H9 (cell line): Measurements from ENCODE around the gene LRP5. TPM values are rescaled to one million over a fixed set of nuclear protein-coding genes. Genes with fewer than 3 reads are reported as not detected.
A peak's percentile ranks its signal among the peaks of the same experiment; 100 is the strongest.

ENCODE experiments used
- DNase-seq: peaks from one replicate; pipeline ENCODE4 v3.0.0-alpha.2; 2017
- H2AFZ ChIP-seq: one replicate; pipeline ENCODE4 v1.6.1; 2013; ENCODE audit warnings: mild to moderate bottlenecking, low read length, control low read depth, moderate library complexity
- H2AK5ac ChIP-seq: 2 replicates; pipeline ENCODE4 v1.6.1; 2013; ENCODE audit warnings: low read length, control low read depth, mixed read lengths; ENCODE audit not compliant: insufficient read length
- H2BK120ac ChIP-seq: one replicate; pipeline ENCODE4 v1.6.1; 2013; ENCODE audit warnings: low read depth, mild to moderate bottlenecking, low read length, control low read depth, inconsistent platforms; ENCODE audit not compliant: poor library complexity, severe bottlenecking
- H2BK12ac ChIP-seq: 2 replicates; pipeline ENCODE4 v1.6.1; 2013; ENCODE audit warnings: low read length, control low read depth, mixed read lengths, low read depth; ENCODE audit not compliant: insufficient read length
- H2BK15ac ChIP-seq: 2 replicates; pipeline ENCODE4 v1.6.1; 2013; ENCODE audit warnings: low read depth, low read length, control low read depth
- H2BK20ac ChIP-seq: one replicate; pipeline ENCODE4 v1.6.1; 2013; ENCODE audit warnings: low read depth, mild to moderate bottlenecking, low read length, control low read depth, inconsistent platforms; ENCODE audit not compliant: poor library complexity, severe bottlenecking
- H2BK5ac ChIP-seq: 2 replicates; pipeline ENCODE4 v1.6.1; 2013; ENCODE audit warnings: low read length, control low read depth, mixed read lengths; ENCODE audit not compliant: insufficient read length
- H3K14ac ChIP-seq: 2 replicates; pipeline ENCODE4 v1.6.1; 2013; ENCODE audit warnings: low read length, control low read depth; ENCODE audit not compliant: insufficient read depth
- H3K18ac ChIP-seq: 2 replicates; pipeline ENCODE4 v1.6.1; 2013; ENCODE audit warnings: low read depth, mild to moderate bottlenecking, mixed read lengths, low read length, control low read depth; ENCODE audit not compliant: insufficient read length
- H3K23ac ChIP-seq: 2 replicates; pipeline ENCODE4 v1.6.1; 2013; ENCODE audit warnings: low read length, control low read depth, mixed read lengths, low read depth; ENCODE audit not compliant: insufficient read length
- H3K23me2 ChIP-seq: 2 replicates; pipeline ENCODE4 v1.6.1; 2013; ENCODE audit warnings: low read depth, mild to moderate bottlenecking, mixed read lengths, low read length, control low read depth; ENCODE audit not compliant: insufficient read length, poor library complexity, severe bottlenecking
- H3K27ac ChIP-seq: 2 replicates; pipeline ENCODE4 v1.5.1; 2013; ENCODE audit warnings: low read length, control low read depth, mixed read lengths, low read depth; ENCODE audit not compliant: insufficient read length
- H3K27me3 ChIP-seq: 2 replicates; pipeline ENCODE4 v1.6.1; 2013; ENCODE audit warnings: low read length, control low read depth, inconsistent platforms; ENCODE audit not compliant: insufficient read depth
- H3K4ac ChIP-seq: 2 replicates; pipeline ENCODE4 v1.6.1; 2013; ENCODE audit warnings: low read depth, mild to moderate bottlenecking, control low read depth, inconsistent platforms, low read length, moderate library complexity
- H3K4me1 ChIP-seq: 2 replicates; pipeline ENCODE4 v1.6.1; 2013; ENCODE audit warnings: low read length, control low read depth, inconsistent platforms; ENCODE audit not compliant: insufficient read depth
- H3K4me2 ChIP-seq: 2 replicates; pipeline ENCODE4 v1.6.1; 2013; ENCODE audit warnings: low read length, control low read depth, mixed read lengths; ENCODE audit not compliant: insufficient read length, insufficient read depth
- H3K56ac ChIP-seq: 2 replicates; pipeline ENCODE4 v1.6.1; 2013; ENCODE audit warnings: low read depth, mild to moderate bottlenecking, mixed read lengths, low read length, control low read depth; ENCODE audit not compliant: insufficient read length
- H3K79me1 ChIP-seq: 2 replicates; pipeline ENCODE4 v1.6.1; 2013; ENCODE audit warnings: low read depth, mild to moderate bottlenecking, moderate library complexity, low read length, control low read depth, inconsistent platforms; ENCODE audit not compliant: insufficient read depth, poor library complexity, severe bottlenecking
- H3K79me2 ChIP-seq: 2 replicates; pipeline ENCODE4 v1.6.1; 2013; ENCODE audit warnings: low read length, control low read depth, inconsistent platforms; ENCODE audit not compliant: insufficient read depth
- H3K9ac ChIP-seq: 2 replicates; pipeline ENCODE4 v1.6.1; 2013; ENCODE audit warnings: low read length, control low read depth, mixed read lengths; ENCODE audit not compliant: insufficient read length; ENCODE audit errors: extremely low read depth
- H3K9me3 ChIP-seq: one replicate; pipeline ENCODE4 v1.6.1; 2013; ENCODE audit warnings: low read depth, low read length, inconsistent platforms; ENCODE audit not compliant: control insufficient read depth
- H3T11ph ChIP-seq: one replicate; pipeline ENCODE4 v1.6.1; 2013; ENCODE audit warnings: mild to moderate bottlenecking, low read length, control low read depth, inconsistent platforms
- H4K20me1 ChIP-seq: one replicate; pipeline ENCODE4 v1.6.1; 2013; ENCODE audit not compliant: control insufficient read depth, insufficient read length, insufficient read depth
- H4K5ac ChIP-seq: 2 replicates; pipeline ENCODE4 v1.6.1; 2013; ENCODE audit warnings: low read depth, mild to moderate bottlenecking, mixed read lengths, low read length, control low read depth; ENCODE audit not compliant: insufficient read length
- H4K8ac ChIP-seq: replicated peaks from 2 replicates; pipeline ENCODE4 v1.6.1; 2013; ENCODE audit warnings: low read length, control low read depth, mixed read lengths, low read depth; ENCODE audit not compliant: insufficient read length
- H4K91ac ChIP-seq: 2 replicates; pipeline ENCODE4 v1.6.1; 2013; ENCODE audit warnings: low read depth, mild to moderate bottlenecking, moderate library complexity, mixed read lengths, low read length, control low read depth; ENCODE audit not compliant: insufficient read length
- H3K27ac Mint-ChIP-seq, 3 experiments: 2 replicates in 2 of 3; 3 replicates in 1 of 3; pipeline ENCODE4 v1.8.0; 2020 to 2021; ENCODE audit warnings: mixed read lengths in 3 of 3, mild to moderate bottlenecking in 1 of 3, moderate library complexity in 1 of 3
- H3K27me3 Mint-ChIP-seq: 2 replicates; pipeline ENCODE4 v1.8.0; 2021; ENCODE audit warnings: low read depth, mild to moderate bottlenecking, moderate library complexity, mixed read lengths
- H3K36me3 Mint-ChIP-seq, 3 experiments: 2 replicates in 2 of 3; 3 replicates in 1 of 3; pipeline ENCODE4 v1.8.0; 2020 to 2021; ENCODE audit warnings: low read depth in 3 of 3, mixed read lengths in 3 of 3; ENCODE audit not compliant: insufficient read depth in 1 of 3
- H3K4me1 Mint-ChIP-seq, 2 experiments: 2 replicates each; pipeline ENCODE4 v1.8.0; 2020; ENCODE audit warnings: mixed read lengths in 2 of 2
- H3K4me3 Mint-ChIP-seq, 2 experiments: 2 replicates in 1 of 2; 3 replicates in 1 of 2; pipeline ENCODE4 v1.8.0; 2020 to 2021; ENCODE audit warnings: mild to moderate bottlenecking in 2 of 2, mixed read lengths in 2 of 2, moderate library complexity in 1 of 2
- H3K9me3 Mint-ChIP-seq, 2 experiments: 2 replicates in 1 of 2; 3 replicates in 1 of 2; pipeline ENCODE4 v1.8.0; 2020; ENCODE audit warnings: mild to moderate bottlenecking in 2 of 2, mixed read lengths in 2 of 2, moderate library complexity in 1 of 2
- WGBS: extraction: QIAGEN DNeasy Blood & Tissue Kit; methylation state at CpG from one replicate; pipeline ENCODE4 v1.1.7; 2013; ENCODE audit warnings: missing lambda C conversion rate, low lambda C conversion rate, mixed read lengths; ENCODE audit not compliant: insufficient read length; ENCODE audit errors: extremely low coverage; 5-methylcytosine and 5-hydroxymethylcytosine counted together
- total RNA-seq: library from RNA; stranded (reverse); gene quantifications from 2 replicates; pipeline ENCODE4 v1.2.1, GENCODE V29; 2021
- TF ChIP-seq, protein P1 (sequence below): fragments of 200-600 bp; sonication (generic); conservative IDR thresholded peaks from 3 replicates; pipeline ENCODE4 v1.8.0; 2021; ENCODE audit warnings: antibody characterized with exemption, mild to moderate bottlenecking

Gene LRP5
- total RNA-seq, 1 experiment from 2014 or later = 38.4 TPM

DNA sequence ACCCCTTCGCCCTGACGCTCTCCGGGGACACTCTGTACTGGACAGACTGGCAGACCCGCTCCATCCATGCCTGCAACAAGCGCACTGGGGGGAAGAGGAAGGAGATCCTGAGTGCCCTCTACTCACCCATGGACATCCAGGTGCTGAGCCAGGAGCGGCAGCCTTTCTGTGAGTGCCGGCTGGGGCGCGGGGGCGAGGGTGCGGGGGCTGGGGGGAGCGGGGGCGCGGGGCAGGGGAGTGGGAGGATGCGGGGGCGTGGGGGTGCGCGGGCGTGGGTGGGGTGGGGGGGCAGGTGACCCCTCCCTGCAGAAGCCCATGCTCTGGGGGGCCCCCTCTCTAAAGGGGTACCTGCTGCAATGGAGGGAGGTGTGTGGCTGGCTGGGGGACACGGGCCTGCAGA is 51.4 kb downstream of the LRP5 start:
- H3K14ac ChIP-seq = no peak overlapping the region
- H3K4me1 ChIP-seq = no peaks in the 10 kb centered on the region
- no peaks in the 10 kb centered on the region for H3K79me1 ChIP-seq
- no peak overlapping the region for H3K18ac ChIP-seq
- H2BK15ac ChIP-seq = no peak overlapping the region
- no peak overlapping the region for H3K27ac ChIP-seq
- no peak overlapping the region for H2BK20ac ChIP-seq
- H2BK12ac ChIP-seq = no peak overlapping the region
- no peak overlapping the region for H2BK120ac ChIP-seq
- Mint-ChIP-seq H3K27me3 (no peaks in the 10 kb centered on the region; the same call in 1 of the 2 replicates), H3K27ac (peak overlapping the region in 1 of 3 experiments; percentile 66; a peak in 1 of 7 replicates), H3K36me3 (peaks cover 32 to 59% (median 48%) of the 10 kb centered on the region in 3 experiments), H3K9me3 (peaks cover 0 to 2% of the 10 kb centered on the region in 2 experiments; a peak in 1 of 5 replicates), H3K4me3 (no peak overlapping the region), H3K4me1 (no peaks in the 10 kb centered on the region)
- TF ChIP-seq, protein P1, sequence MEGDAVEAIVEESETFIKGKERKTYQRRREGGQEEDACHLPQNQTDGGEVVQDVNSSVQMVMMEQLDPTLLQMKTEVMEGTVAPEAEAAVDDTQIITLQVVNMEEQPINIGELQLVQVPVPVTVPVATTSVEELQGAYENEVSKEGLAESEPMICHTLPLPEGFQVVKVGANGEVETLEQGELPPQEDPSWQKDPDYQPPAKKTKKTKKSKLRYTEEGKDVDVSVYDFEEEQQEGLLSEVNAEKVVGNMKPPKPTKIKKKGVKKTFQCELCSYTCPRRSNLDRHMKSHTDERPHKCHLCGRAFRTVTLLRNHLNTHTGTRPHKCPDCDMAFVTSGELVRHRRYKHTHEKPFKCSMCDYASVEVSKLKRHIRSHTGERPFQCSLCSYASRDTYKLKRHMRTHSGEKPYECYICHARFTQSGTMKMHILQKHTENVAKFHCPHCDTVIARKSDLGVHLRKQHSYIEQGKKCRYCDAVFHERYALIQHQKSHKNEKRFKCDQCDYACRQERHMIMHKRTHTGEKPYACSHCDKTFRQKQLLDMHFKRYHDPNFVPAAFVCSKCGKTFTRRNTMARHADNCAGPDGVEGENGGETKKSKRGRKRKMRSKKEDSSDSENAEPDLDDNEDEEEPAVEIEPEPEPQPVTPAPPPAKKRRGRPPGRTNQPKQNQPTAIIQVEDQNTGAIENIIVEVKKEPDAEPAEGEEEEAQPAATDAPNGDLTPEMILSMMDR = no peak
- H3K56ac ChIP-seq = no peak overlapping the region
- no peak overlapping the region for H4K91ac ChIP-seq
- H3K23ac ChIP-seq = no peak overlapping the region
- no peak overlapping the region for H2AFZ ChIP-seq
- H3K9ac ChIP-seq = no peak overlapping the region
- no peak overlapping the region for H2BK5ac ChIP-seq
- DNase-seq = no peak
- H3K9me3 ChIP-seq = no peaks in the 10 kb centered on the region
- no peak overlapping the region for H3T11ph ChIP-seq
- no peak overlapping the region for H3K4me2 ChIP-seq
- H3K4ac ChIP-seq = no peak overlapping the region
- no peaks in the 10 kb centered on the region for H3K23me2 ChIP-seq
- no peak overlapping the region for H2AK5ac ChIP-seq
- H3K79me2 ChIP-seq = no peaks in the 10 kb centered on the region
- no peak overlapping the region for H4K8ac ChIP-seq
- H3K27me3 ChIP-seq = no peaks in the 10 kb centered on the region
- WGBS = no CpG with 5 or more reads among the region's 20 CpGs
- no peak overlapping the region for H4K5ac ChIP-seq
- peaks cover 4% of the 10 kb centered on the region for H4K20me1 ChIP-seq
